A673 (cell line): ENCODE data around the gene DDX42.

ENCODE experiments used
- EZH2 ChIP-seq: fragments of 200-600 bp; sonication (generic); IDR thresholded peaks from 2 replicates; pipeline ENCODE4 v1.6.1; 2017; ENCODE audit warnings: borderline replicate concordance, low read depth, mild to moderate bottlenecking, mixed read lengths, antibody characterized with exemption, low read length; ENCODE audit not compliant: poor library complexity, severe bottlenecking
- TF ChIP-seq, protein P1 (sequence below): fragments of 300-800, 200-600 bp; sonication (generic); conservative IDR thresholded peaks from 2 replicates; pipeline ENCODE4 v1.5.1; 2017; ENCODE audit warnings: low read depth, mild to moderate bottlenecking, antibody characterized with exemption, low read length, moderate library complexity, mixed read lengths

GRCh38 chr17:63822537-63822936 lies 48.6 kb downstream of the DDX42 start:
- TF ChIP-seq, protein P1, sequence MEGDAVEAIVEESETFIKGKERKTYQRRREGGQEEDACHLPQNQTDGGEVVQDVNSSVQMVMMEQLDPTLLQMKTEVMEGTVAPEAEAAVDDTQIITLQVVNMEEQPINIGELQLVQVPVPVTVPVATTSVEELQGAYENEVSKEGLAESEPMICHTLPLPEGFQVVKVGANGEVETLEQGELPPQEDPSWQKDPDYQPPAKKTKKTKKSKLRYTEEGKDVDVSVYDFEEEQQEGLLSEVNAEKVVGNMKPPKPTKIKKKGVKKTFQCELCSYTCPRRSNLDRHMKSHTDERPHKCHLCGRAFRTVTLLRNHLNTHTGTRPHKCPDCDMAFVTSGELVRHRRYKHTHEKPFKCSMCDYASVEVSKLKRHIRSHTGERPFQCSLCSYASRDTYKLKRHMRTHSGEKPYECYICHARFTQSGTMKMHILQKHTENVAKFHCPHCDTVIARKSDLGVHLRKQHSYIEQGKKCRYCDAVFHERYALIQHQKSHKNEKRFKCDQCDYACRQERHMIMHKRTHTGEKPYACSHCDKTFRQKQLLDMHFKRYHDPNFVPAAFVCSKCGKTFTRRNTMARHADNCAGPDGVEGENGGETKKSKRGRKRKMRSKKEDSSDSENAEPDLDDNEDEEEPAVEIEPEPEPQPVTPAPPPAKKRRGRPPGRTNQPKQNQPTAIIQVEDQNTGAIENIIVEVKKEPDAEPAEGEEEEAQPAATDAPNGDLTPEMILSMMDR = no peak
- TF ChIP-seq EZH2 = no peak
